ENCODE measurements around the gene FOXQ1.
"Not testable (repeated sequence)": the region's sequence is repeated elsewhere in the genome, so short reads cannot be mapped to it uniquely, and the experiment has no call there.

FOXQ1 gene

GRCh38 chr6:1291381-1291780, 20.5 kb upstream of the FOXQ1 start:
- no peak for DNase-seq (ENCODE audit: low read depth)

- DNase-seq (ENCODE audit: low read depth) = no peak
These were observed 16.5 kb upstream of the FOXQ1 start for GRCh38 chr6:1295420-1295819.

- DNase-seq (ENCODE audit: low read depth) = no peak
These were observed 15.8 kb upstream of the FOXQ1 start for GRCh38 chr6:1296079-1296478.

- peak; percentile 83 for DNase-seq (ENCODE audit: low read depth)
These were observed 15.4 kb upstream of the FOXQ1 start for GRCh38 chr6:1296542-1296941.

- DNase-seq (ENCODE audit: low read depth) = peak; percentile 82
These were observed 14.2 kb upstream of the FOXQ1 start for GRCh38 chr6:1297746-1298145.

GRCh38 chr6:1298768-1299167, 13.1 kb upstream of the FOXQ1 start:
- no peak for DNase-seq (ENCODE audit: low read depth)

- no peak for DNase-seq (ENCODE audit: low read depth)
These were observed 5.8 kb upstream of the FOXQ1 start for GRCh38 chr6:1306133-1306532.

GRCh38 chr6:1309366-1309765, 2.5 kb upstream of the FOXQ1 start:
- no peak for DNase-seq (ENCODE audit: low read depth)

GRCh38 chr6:1310628-1311399, 1.1 kb upstream of the FOXQ1 start:
- no peak for DNase-seq (ENCODE audit: low read depth)

- DNase-seq (ENCODE audit: low read depth) = no peak
These were observed 240 bp downstream of the FOXQ1 start for GRCh38 chr6:1312203-1312472.

GRCh38 chr6:1312473-1313367, 822 bp downstream of the FOXQ1 start:
- DNase-seq (ENCODE audit: low read depth) = peak; percentile 40

GRCh38 chr6:1313384-1313766, 1.5 kb downstream of the FOXQ1 start:
- DNase-seq (ENCODE audit: low read depth) = peak; percentile 20

GRCh38 chr6:1313767-1314503, 2.0 kb downstream of the FOXQ1 start:
- DNase-seq (ENCODE audit: low read depth) = no peak

GRCh38 chr6:1314617-1315016, 2.7 kb downstream of the FOXQ1 start:
- DNase-seq (ENCODE audit: low read depth) = no peak

- DNase-seq (ENCODE audit: low read depth) = no peak
These were observed 3.3 kb downstream of the FOXQ1 start for GRCh38 chr6:1315201-1315559.

GRCh38 chr6:1315560-1316386, 3.9 kb downstream of the FOXQ1 start:
- no peak for DNase-seq (ENCODE audit: low read depth)

GRCh38 chr6:1316489-1316971, 4.6 kb downstream of the FOXQ1 start:
- peak; percentile 47 for DNase-seq (ENCODE audit: low read depth)

- no peak for DNase-seq (ENCODE audit: low read depth)
These were observed 5.5 kb downstream of the FOXQ1 start for GRCh38 chr6:1317302-1317815.

- no peak for DNase-seq (ENCODE audit: low read depth)
These were observed 6.1 kb downstream of the FOXQ1 start for GRCh38 chr6:1318036-1318435.

GRCh38 chr6:1318584-1318983, 6.7 kb downstream of the FOXQ1 start:
- not testable (repeated sequence) for DNase-seq (ENCODE audit: low read depth)

- peak; percentile 78 for DNase-seq (ENCODE audit: low read depth)
These were observed 9.8 kb downstream of the FOXQ1 start for GRCh38 chr6:1321738-1322137.

GRCh38 chr6:1322156-1322555, 10.3 kb downstream of the FOXQ1 start:
- no peak for DNase-seq (ENCODE audit: low read depth)

All from EH (cell line).